LNCaP clone FGC (cell line): Measurements from ENCODE around the gene ABHD10.

ENCODE experiments used
- DNase-seq: peaks from one replicate; pipeline ENCODE4 v3.0.0-alpha.2; 2011; ENCODE audit warnings: low read depth
- H3K4me3 ChIP-seq: 2 replicates; pipeline ENCODE4 v1.5.1; 2011; ENCODE audit warnings: mild to moderate bottlenecking, low read depth, low read length, control low read depth
- TF ChIP-seq, protein P1 (sequence below): IDR thresholded peaks from 2 replicates; pipeline ENCODE4 v1.5.1; 2012; ENCODE audit warnings: mild to moderate bottlenecking; ENCODE audit not compliant: control insufficient read depth, insufficient read depth; ENCODE audit errors: extremely low read depth

ABHD10 gene

DNA sequence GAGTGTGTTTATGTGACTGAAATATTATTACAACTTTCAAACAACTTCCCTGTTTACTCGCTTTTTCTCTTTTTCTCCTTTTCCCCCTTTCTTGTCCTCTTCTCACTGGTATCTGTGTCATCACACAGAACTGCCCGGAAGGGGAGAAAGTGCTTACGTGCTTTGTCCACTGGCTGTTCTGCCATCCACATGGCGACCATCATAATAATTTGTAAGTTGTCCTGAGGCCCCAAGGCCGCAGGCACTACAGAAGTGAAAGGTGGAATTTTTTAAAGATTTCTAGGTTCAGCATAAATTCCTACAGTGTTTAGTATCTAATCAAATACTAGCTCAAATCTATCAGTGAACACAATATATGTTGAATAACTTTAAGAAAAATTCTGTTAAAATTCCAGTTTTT, 26.7 kb upstream of the ABHD10 start:
- TF ChIP-seq, protein P1, sequence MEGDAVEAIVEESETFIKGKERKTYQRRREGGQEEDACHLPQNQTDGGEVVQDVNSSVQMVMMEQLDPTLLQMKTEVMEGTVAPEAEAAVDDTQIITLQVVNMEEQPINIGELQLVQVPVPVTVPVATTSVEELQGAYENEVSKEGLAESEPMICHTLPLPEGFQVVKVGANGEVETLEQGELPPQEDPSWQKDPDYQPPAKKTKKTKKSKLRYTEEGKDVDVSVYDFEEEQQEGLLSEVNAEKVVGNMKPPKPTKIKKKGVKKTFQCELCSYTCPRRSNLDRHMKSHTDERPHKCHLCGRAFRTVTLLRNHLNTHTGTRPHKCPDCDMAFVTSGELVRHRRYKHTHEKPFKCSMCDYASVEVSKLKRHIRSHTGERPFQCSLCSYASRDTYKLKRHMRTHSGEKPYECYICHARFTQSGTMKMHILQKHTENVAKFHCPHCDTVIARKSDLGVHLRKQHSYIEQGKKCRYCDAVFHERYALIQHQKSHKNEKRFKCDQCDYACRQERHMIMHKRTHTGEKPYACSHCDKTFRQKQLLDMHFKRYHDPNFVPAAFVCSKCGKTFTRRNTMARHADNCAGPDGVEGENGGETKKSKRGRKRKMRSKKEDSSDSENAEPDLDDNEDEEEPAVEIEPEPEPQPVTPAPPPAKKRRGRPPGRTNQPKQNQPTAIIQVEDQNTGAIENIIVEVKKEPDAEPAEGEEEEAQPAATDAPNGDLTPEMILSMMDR: no peak

DNA sequence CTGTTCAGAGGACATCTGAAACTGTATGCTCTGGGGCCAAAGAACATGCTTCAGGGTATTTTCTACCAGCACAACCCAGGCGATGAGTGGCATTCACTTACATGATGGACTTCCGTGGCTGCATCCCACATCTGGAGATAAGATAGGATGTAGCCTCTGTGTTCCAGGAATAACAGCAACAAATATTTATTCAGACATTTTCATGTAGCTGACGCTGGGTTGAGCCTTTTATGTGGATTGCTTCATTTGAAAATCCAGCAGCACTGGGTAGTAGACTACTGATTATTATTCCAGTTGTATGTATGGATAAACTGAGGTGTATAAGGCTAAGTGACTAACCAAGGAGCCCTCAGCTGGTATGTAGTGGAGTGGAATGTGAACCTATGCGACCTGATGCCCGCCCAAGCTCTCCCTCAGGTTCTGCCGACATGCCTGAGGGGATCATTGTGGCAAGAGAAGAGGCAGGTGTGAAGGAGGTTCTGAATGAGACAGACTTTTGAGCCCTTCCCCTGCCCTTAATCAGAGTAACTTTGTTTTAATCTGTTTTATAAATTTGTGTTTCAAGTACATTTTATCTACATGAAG, 25.9 kb upstream of the ABHD10 start:
- TF ChIP-seq, protein P1: no peak
- H3K4me3 ChIP-seq: no peak overlapping the region
- DNase-seq: no peak

More for the DNA sequence above, 26.7 kb upstream of the ABHD10 start:
- no peak overlapping the region for H3K4me3 ChIP-seq
- no peak for DNase-seq

GRCh38 chr3:111954228-111954990, 24.4 kb upstream of the ABHD10 start:
- TF ChIP-seq, protein P1: no peak
- peak; percentile 67 for DNase-seq
- H3K4me3 ChIP-seq: no peak overlapping the region

- TF ChIP-seq, protein P1: no peak
- H3K4me3 ChIP-seq: no peak overlapping the region
- DNase-seq: no peak
Measured at GRCh38 chr3:111955876-111956275, 22.9 kb upstream of the ABHD10 start.

DNA sequence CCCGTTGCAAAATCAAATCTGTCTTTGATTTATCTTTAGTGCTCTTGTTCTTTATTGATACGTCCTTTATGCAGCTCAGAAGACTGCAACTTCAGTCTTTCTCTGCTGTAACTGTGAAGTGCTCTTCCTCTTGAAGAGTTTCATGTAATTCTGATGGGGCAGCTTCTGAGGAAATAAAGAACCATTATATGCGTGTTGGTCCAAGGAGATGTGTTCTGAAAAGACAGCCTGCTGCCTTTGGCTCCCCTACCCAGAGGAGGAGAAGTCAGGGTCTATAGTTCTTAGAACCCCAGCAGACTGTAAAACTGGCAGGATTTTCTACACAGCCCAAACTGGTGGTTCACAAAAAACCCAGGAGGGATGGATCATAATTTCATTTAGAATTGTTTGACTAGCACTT, 22.4 kb upstream of the ABHD10 start:
- no peak overlapping the region for H3K4me3 ChIP-seq
- no peak for DNase-seq
- TF ChIP-seq, protein P1: no peak

- no peak overlapping the region for H3K4me3 ChIP-seq
- TF ChIP-seq, protein P1: no peak
- DNase-seq: no peak
Measured at GRCh38 chr3:111956995-111957734, 21.7 kb upstream of the ABHD10 start.
